WERI-Rb-1 (cell line): ENCODE data around the gene MAP4K4.

Experiments used
- DNase-seq: peaks from one replicate; pipeline ENCODE4 v3.0.0-alpha.2; 2020
- H3K27ac ChIP-seq: fragments of 250-450 bp; sonication (Bioruptor Pico); 2 replicates; pipeline ENCODE4 v1.5.1; 2020; ENCODE audit warnings: mild to moderate bottlenecking, moderate library complexity
- H3K27me3 ChIP-seq: fragments of 250-450 bp; sonication (Bioruptor Pico); 2 replicates; pipeline ENCODE4 v1.5.1; 2021; ENCODE audit warnings: mild to moderate bottlenecking, low read depth, moderate library complexity; ENCODE audit not compliant: insufficient read depth, severe bottlenecking
- H3K36me3 ChIP-seq: fragments of 250-450 bp; sonication (Bioruptor Pico); 2 replicates; pipeline ENCODE4 v1.5.1; 2020; ENCODE audit warnings: mild to moderate bottlenecking, moderate library complexity
- H3K4me3 ChIP-seq: 2 replicates; pipeline ENCODE4 v1.5.1; 2011; ENCODE audit warnings: low read depth, mild to moderate bottlenecking, control low read depth, low read length
- H3K9me3 ChIP-seq: fragments of 250-450 bp; sonication (Bioruptor Pico); 2 replicates; pipeline ENCODE4 v1.5.1; 2021; ENCODE audit warnings: mild to moderate bottlenecking, moderate library complexity; ENCODE audit not compliant: severe bottlenecking
- TF ChIP-seq, protein P1 (sequence below): IDR thresholded peaks from 2 replicates; pipeline ENCODE4 v1.5.1; 2011; ENCODE audit warnings: low read depth, mild to moderate bottlenecking, control low read depth, inconsistent platforms, low read length

Gene MAP4K4

DNA sequence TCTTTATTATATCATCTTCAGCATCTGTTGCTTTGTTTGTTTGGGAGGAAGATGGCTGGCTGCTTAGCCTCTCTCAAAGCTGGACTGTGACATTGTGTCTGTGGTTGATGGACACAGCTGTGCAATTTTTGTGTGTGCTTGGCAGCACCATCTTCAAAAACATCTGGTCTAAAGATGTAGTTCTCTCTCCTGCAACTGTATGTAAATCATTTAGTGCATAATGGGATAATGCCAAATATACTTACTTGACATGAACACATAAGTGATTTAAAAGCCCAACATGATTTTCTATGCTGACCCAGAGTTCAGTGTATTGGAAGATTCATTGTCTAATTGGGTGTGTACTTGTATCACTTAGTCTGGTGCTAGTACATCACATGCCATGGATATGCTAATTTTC is 112.2 kb downstream of the MAP4K4 start:
- Histone ChIP-seq H3K9me3 (no peaks in the 10 kb centered on the region), H3K27me3 (no peaks in the 10 kb centered on the region), H3K27ac (no peak overlapping the region), H3K36me3 (no peaks in the 10 kb centered on the region; the same call in 1 of the 2 replicates), H3K4me3 (no peak overlapping the region)
- DNase-seq, result no peak
- TF ChIP-seq, protein P1, sequence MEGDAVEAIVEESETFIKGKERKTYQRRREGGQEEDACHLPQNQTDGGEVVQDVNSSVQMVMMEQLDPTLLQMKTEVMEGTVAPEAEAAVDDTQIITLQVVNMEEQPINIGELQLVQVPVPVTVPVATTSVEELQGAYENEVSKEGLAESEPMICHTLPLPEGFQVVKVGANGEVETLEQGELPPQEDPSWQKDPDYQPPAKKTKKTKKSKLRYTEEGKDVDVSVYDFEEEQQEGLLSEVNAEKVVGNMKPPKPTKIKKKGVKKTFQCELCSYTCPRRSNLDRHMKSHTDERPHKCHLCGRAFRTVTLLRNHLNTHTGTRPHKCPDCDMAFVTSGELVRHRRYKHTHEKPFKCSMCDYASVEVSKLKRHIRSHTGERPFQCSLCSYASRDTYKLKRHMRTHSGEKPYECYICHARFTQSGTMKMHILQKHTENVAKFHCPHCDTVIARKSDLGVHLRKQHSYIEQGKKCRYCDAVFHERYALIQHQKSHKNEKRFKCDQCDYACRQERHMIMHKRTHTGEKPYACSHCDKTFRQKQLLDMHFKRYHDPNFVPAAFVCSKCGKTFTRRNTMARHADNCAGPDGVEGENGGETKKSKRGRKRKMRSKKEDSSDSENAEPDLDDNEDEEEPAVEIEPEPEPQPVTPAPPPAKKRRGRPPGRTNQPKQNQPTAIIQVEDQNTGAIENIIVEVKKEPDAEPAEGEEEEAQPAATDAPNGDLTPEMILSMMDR, result no peak

DNA sequence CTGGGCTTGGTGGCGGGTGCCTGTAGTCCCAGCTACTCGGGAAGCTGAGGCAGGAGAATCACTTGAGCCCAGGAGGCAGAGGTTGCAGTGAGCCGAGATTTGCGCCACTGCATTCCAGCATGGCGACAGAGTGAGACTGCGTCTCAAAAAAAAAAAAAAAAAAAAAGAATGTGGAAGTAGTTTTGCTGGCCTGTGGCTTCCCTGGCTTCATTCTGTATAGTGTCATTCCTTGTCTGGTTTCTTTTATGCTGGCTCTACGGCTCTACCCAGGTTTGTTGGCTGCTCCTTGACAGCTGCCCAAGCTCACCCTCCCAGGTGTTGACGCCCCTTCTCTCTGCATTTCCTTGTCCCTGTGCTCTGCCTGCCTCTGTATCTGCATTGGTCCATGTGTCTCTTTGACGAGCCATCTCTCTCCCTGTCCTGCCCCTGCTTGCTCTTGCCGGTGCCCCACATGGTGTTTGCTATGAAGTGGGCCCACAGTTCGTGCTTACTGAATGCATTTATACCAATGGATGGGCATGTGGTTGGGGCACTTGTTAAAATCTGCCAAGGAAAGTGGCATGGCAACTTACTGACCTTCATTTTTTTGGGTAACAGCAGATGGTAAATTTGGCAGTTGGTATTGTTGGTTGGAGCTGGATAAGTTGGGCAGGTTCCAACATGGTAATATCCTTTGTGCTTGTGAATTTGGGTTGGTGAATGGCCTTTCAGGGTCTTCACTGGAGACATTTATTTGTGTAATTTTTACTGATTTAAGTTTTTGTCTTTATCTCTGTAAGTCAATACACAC is 113.9 kb downstream of the MAP4K4 start:
- DNase-seq, result no peak
- Histone ChIP-seq H3K36me3 (no peaks in the 10 kb centered on the region; the same call in 1 of the 2 replicates), H3K4me3 (no peak overlapping the region), H3K27me3 (no peaks in the 10 kb centered on the region), H3K9me3 (no peaks in the 10 kb centered on the region), H3K27ac (no peak overlapping the region)
- TF ChIP-seq, protein P1, result no peak

DNA sequence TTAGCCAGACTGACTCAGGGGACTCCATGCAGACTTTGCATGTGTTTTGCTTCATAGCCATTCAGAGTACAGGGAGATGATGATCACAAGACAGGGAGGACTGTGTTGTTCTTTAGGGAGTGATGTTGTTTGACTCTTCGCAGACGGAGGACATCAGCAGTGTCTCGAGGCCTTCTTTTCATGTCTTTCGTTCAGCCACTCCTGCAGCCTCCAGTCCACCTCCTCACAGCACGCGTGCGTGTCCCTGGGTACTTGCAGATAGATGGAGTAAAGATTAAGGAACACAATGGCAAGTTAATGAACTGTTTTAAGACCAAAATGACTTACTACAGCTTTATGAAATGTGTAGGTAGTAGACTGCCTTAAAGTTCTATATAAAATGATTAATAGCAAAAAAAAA is 114.7 kb downstream of the MAP4K4 start:
- no peak for DNase-seq
- Histone ChIP-seq H3K36me3 (no peaks in the 10 kb centered on the region; the same call in 1 of the 2 replicates), H3K4me3 (no peak overlapping the region), H3K27ac (no peak overlapping the region), H3K27me3 (no peaks in the 10 kb centered on the region), H3K9me3 (no peaks in the 10 kb centered on the region)
- TF ChIP-seq, protein P1, result no peak

DNA sequence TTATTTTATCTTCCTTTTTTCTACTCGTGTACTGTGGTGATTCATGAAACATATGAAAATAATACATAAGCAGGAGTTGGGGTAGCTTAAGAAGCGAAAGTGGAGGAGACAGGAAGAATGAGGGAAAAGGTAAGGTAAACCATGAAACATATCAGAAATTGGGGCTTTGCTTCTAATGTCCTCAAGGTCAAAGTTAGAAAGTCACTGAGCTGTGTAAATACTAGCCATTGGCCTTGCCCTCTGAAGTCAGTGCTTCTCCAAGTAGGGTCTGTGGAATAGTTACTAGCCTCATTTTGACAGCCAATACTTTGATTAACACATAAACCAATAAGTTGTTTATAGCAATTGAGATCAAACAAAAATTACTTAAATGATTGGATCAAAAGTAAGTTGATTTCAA is 117.2 kb downstream of the MAP4K4 start:
- no peak for DNase-seq
- Histone ChIP-seq H3K27me3 (no peaks in the 10 kb centered on the region), H3K27ac (no peak overlapping the region), H3K36me3 (no peaks in the 10 kb centered on the region; the same call in 1 of the 2 replicates), H3K4me3 (no peak overlapping the region), H3K9me3 (no peaks in the 10 kb centered on the region)
- TF ChIP-seq, protein P1, result no peak

DNA sequence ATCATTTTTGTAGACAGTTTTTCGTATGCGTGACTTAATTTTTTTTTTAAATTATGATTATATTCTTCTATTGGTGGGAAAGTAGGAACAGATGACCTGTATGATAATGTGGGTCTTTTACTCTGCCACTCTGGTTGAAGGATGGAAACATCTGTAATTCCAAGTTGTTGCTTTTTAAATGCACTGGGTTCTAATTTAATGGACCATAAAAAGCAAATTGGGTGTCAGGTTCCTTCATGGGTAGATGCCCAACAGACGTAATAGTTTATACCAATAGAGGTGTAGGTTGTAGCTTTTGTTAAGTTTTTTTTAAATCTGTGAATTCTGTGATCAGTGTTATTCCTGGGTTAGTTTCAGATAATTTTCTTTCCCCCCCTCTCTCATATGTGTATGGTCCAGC is 117.6 kb downstream of the MAP4K4 start:
- H3K27me3 ChIP-seq, result no peaks in the 10 kb centered on the region
- no peak for DNase-seq
- H3K27ac ChIP-seq, result no peak overlapping the region
- H3K9me3 ChIP-seq, result no peaks in the 10 kb centered on the region
- no peaks in the 10 kb centered on the region; the same call in 1 of the 2 replicates for H3K36me3 ChIP-seq
- TF ChIP-seq, protein P1, result no peak
- no peak overlapping the region for H3K4me3 ChIP-seq
